ENCODE results near the gene IL4R.

- TF ChIP-seq CTCF (conservative IDR thresholded peaks at IDR 0.05; ENCODE audit: low read depth in 2 of 2) (no peak), POLR2AphosphoS5 (IDR thresholded peaks at IDR 0.05; ENCODE audit: low read depth) (no peak), EZH2 (IDR thresholded peaks at IDR 0.05; ENCODE audit: low read depth, unreplicated experiment) (no peak)
These were observed 39.9 kb upstream of the IL4R start for GRCh38 chr16:27273670-27274423.

Data from GM23338 (cell line).